B cell (primary cell): ENCODE data around the gene UQCR11. TPM values are rescaled to one million over a fixed set of nuclear protein-coding genes. Genes with fewer than 3 reads are reported as not detected.

Experiments used
- ATAC-seq: fragments of 200-7000 bp; cut with Tn5 transposase; one replicate; pipeline ENCODE4 v1.10.0; 2021; ENCODE audit warnings: low read depth, mild to moderate bottlenecking, moderate number of reproducible peaks, moderate library complexity
- CTCF ChIA-PET: fragments of 350-600 bp; sonication (Branson Sonifier 250); formaldehyde crosslinking; loops from one replicate; lab custom pipeline; 2021; ENCODE audit warnings: antibody characterized with exemption, inconsistent platforms; lab: Charles Lee
- POLR2A ChIA-PET: fragments of 350-600 bp; sonication (Branson Sonifier 250); formaldehyde crosslinking; loops from one replicate; lab custom pipeline; 2021; ENCODE audit warnings: antibody characterized with exemption; lab: Charles Lee
- DNase-seq: peaks from one replicate; pipeline ENCODE4 v3.0.0; 2013
- H2AFZ ChIP-seq: 2 replicates; pipeline ENCODE4 v1.6.1; 2012; ENCODE audit warnings: mild to moderate bottlenecking, low read depth, low read length; ENCODE audit not compliant: insufficient read depth, poor library complexity, severe bottlenecking
- H3K27ac ChIP-seq, 2 donors: 1 replicate in 1 of 2; 2 replicates in 1 of 2; pipeline ENCODE4 v1.5.1; 2012 to 2013; ENCODE audit warnings: low read length in 2 of 2, mild to moderate bottlenecking in 2 of 2, moderate library complexity in 1 of 2
- H3K27me3 ChIP-seq, 4 experiments: fragments of 200-600 bp in 1 of 4; sonication (generic) in 1 of 4; replicated peaks in 1 of 4; 1 replicate in 2 of 4; 2 replicates in 2 of 4; pipeline versions ENCODE4 v1.6.1 to v1.7.0; 2013 to 2016; ENCODE audit warnings: low read length in 3 of 4, mild to moderate bottlenecking in 2 of 4, mixed read lengths in 1 of 4, moderate library complexity in 1 of 4; ENCODE audit not compliant: insufficient read depth in 4 of 4, control insufficient read depth in 3 of 4; ENCODE audit errors: control extremely low read depth in 1 of 4
- H3K36me3 ChIP-seq, 2 experiments: replicated peaks in 1 of 2; 1 replicate in 1 of 2; 2 replicates in 1 of 2; pipeline versions ENCODE4 v1.6.1 to v1.7.1; 2013; ENCODE audit warnings: low read length in 1 of 2; ENCODE audit not compliant: insufficient read depth in 2 of 2, control insufficient read depth in 1 of 2; ENCODE audit errors: control extremely low read depth in 1 of 2, extremely low read depth in 1 of 2
- H3K4me1 ChIP-seq, 2 donors: fragments of 200-600 bp in 1 of 2; sonication (generic) in 1 of 2; 1 replicate in 1 of 2; 2 replicates in 1 of 2; pipeline versions ENCODE4 v1.5.1 to v1.6.1; 2013 to 2017; ENCODE audit warnings: low read length in 2 of 2; ENCODE audit not compliant: control insufficient read depth in 2 of 2, insufficient read depth in 2 of 2
- H3K4me2 ChIP-seq: replicated peaks from 2 replicates; pipeline ENCODE3; 2012; ENCODE audit warnings: mild to moderate bottlenecking, low read depth, low read length; ENCODE audit not compliant: poor library complexity, severe bottlenecking
- H3K4me3 ChIP-seq, 5 experiments: fragments of 200-600 bp in 1 of 5; sonication (generic) in 1 of 5; 1 replicate in 3 of 5; 2 replicates in 2 of 5; pipeline versions ENCODE4 v1.5.1 to v1.7.0; 2011 to 2016; ENCODE audit warnings: low read length in 4 of 5, mild to moderate bottlenecking in 4 of 5, low read depth in 2 of 5, control low read depth in 1 of 5, moderate library complexity in 1 of 5; ENCODE audit not compliant: insufficient read depth in 1 of 5; ENCODE audit errors: control extremely low read depth in 1 of 5, extremely low read depth in 1 of 5
- H3K79me2 ChIP-seq: fragments of 200-600 bp; sonication (generic); one replicate; pipeline ENCODE4 v1.6.0; 2016; ENCODE audit warnings: low read length; ENCODE audit not compliant: control insufficient read depth, insufficient read depth
- H3K9ac ChIP-seq: fragments of 200-600 bp; sonication (generic); 2 replicates; pipeline ENCODE4 v1.6.1; 2017; ENCODE audit warnings: mild to moderate bottlenecking, low read length, moderate library complexity
- H3K9me3 ChIP-seq, 3 donors: one replicate each; pipeline versions ENCODE4 v1.6.1 to v1.7.1; 2013; ENCODE audit warnings: low read length in 2 of 3; ENCODE audit not compliant: control insufficient read depth in 2 of 3, insufficient read depth in 1 of 3; ENCODE audit errors: control extremely low read depth in 1 of 3
- H4K20me1 ChIP-seq: 2 replicates; pipeline ENCODE4 v1.6.0; 2012; ENCODE audit warnings: mild to moderate bottlenecking, low read length; ENCODE audit not compliant: insufficient read depth, control insufficient read depth, poor library complexity, severe bottlenecking
- H3K27ac Mint-ChIP-seq: one replicate; pipeline ENCODE4 v1.8.0; 2021; ENCODE audit warnings: mixed read lengths
- H3K27me3 Mint-ChIP-seq: one replicate; pipeline ENCODE4 v1.8.0; 2021; ENCODE audit warnings: mixed read lengths
- H3K4me1 Mint-ChIP-seq: one replicate; pipeline ENCODE4 v1.8.0; 2021; ENCODE audit warnings: mixed read lengths
- H3K4me3 Mint-ChIP-seq: one replicate; pipeline ENCODE4 v1.8.0; 2021; ENCODE audit warnings: mixed read lengths
- H3K9me3 Mint-ChIP-seq: one replicate; pipeline ENCODE4 v1.8.0; 2022; ENCODE audit warnings: mixed read lengths; ENCODE audit not compliant: insufficient read depth
- CTCF ChIP-seq: fragments of 200-600 bp; IDR thresholded peaks from one replicate; pipeline ENCODE4 v1.8.0; 2022; ENCODE audit warnings: antibody characterized with exemption, mild to moderate bottlenecking
- EZH2 ChIP-seq: IDR thresholded peaks from 2 replicates; pipeline ENCODE4 v1.6.1; 2012; ENCODE audit warnings: borderline replicate concordance, low read depth, mild to moderate bottlenecking, moderate library complexity, low read length; ENCODE audit not compliant: insufficient read depth, poor library complexity, severe bottlenecking
- WGBS: methylation state at CpG from one replicate; pipeline ENCODE4 v1.1.5; 2013; ENCODE audit warnings: missing lambda C conversion rate; ENCODE audit not compliant: insufficient coverage; 5-methylcytosine and 5-hydroxymethylcytosine counted together
- intact Hi-C: fragments of 100-400 bp; cut with micrococcal nuclease; formaldehyde crosslinking; loops from one replicate; pipeline ENCODE4 v1.10.0; 2022
- polyA plus RNA-seq: library from polyadenylated mRNA; depleted of rRNA; stranded (reverse); fragments of >200 nt; gene quantifications from 2 replicates; pipeline ENCODE4 v1.2.3, GENCODE V29; 2012
- total RNA-seq, 2 donors: library from RNA; stranded (reverse); fragments of 120-200 nt in 1 of 2; gene quantifications; 1 replicate in 1 of 2; 2 replicates in 1 of 2; pipeline versions ENCODE4 v1.2.3 to v1.2.4, GENCODE V29; 2013 to 2022

The UQCR11 gene
- total and polyA plus RNA-seq, 2 donors (not counting 1 experiment from before 2014, with no cell fraction given): 59.5 to 66.8 TPM

DNA sequence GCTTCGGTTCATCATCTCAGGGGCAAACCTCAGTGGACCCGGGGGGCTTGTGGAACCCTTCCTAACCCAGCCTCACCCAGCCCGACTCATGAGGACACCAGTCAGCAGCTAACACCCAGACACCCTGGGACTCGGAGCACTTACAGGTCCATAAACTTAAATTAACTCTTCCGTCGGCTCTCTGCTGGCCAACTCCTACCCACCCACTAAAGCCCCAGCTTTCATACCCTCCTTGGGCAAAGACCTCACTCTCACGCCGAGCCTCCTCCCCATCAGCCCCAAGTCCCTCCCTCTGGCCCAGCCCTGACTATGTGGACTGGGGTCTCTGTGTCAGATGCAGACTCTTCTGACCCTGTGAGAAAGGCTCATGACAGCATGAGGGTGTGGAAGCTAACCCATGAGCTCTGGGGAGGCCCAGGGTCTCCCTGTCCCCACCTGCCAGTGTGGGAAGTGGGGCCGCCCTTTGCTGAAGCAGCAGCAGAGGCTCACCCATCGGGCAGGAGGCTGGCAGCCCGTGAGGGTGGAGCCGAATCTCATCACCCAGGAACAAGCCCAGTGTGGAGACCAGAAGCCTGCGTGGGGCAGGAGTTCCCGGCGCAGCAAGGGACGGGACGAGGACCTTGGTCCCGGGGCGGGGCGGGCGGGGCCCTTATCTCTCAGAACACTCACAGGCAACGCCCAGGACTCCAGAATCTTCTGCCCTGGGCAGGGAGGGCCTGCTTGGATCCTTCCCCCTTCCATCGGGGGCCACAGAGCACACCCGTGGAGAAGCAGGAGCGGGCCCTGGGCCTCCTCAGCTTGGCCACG is 27.4 kb upstream of the UQCR11 start:
- H3K27me3 Mint-ChIP-seq: no peaks in the 10 kb centered on the region
- H2AFZ ChIP-seq: no peak overlapping the region

More for the DNA sequence above, 27.4 kb upstream of the UQCR11 start:
- Histone ChIP-seq H3K79me2 (peaks cover 84% of the 10 kb centered on the region), H3K9ac (no peak overlapping the region), H4K20me1 (peaks cover 90% of the 10 kb centered on the region), H3K36me3 (peaks cover 0 to 77% of the 10 kb centered on the region in 2 experiments), H3K27ac (no peak overlapping the region), H3K4me3 (no peak overlapping the region), H3K9me3 (peaks cover 0 to 6% (median 0%) of the 10 kb centered on the region in 3 donors), H3K4me1 (no peaks in the 10 kb centered on the region), H3K4me2 (no peak overlapping the region), H3K27me3 (no peaks in the 10 kb centered on the region)
- Mint-ChIP-seq H3K4me3 (no peak overlapping the region), H3K4me1 (peaks cover 3% of the 10 kb centered on the region), H3K9me3 (no peaks in the 10 kb centered on the region), H3K27ac (peak overlapping the region; percentile 15)
- 96% methylated on average over 24 of the region's 26 CpGs for WGBS
- ATAC-seq (no peak), DNase-seq (no peak)
- TF ChIP-seq EZH2 (no peak), CTCF (no peak)
- intact Hi-C loops: no loop called here
- CTCF ChIA-PET: interaction anchor here (1.4 kb wide), 1 partner anchor 40 kb away, joined by 3 read pairs; no protein-coding TSS in a partner anchor
- POLR2A ChIA-PET: interaction anchor here (1.0 kb wide), 1 partner anchor 16 kb away, joined by 3 read pairs; no protein-coding TSS in a partner anchor
